Hepatocyte (in vitro differentiated cells): ENCODE measurements around the gene DAPK2. TPM values are rescaled to one million over a fixed set of nuclear protein-coding genes. Genes with fewer than 3 reads are reported as not detected.

Experiments
- DNase-seq: peaks from one replicate; pipeline ENCODE4 v3.0.0-alpha.2; 2016; ENCODE audit warnings: low spot score
- H2AFZ ChIP-seq: fragments of 200-600 bp; sonication (generic); 2 replicates; pipeline ENCODE4 v1.6.0; 2016; ENCODE audit warnings: antibody characterized with exemption, mild to moderate bottlenecking
- H3K27ac ChIP-seq: fragments of 200-600 bp; sonication (generic); 2 replicates; pipeline ENCODE4 v1.5.1; 2016; ENCODE audit warnings: mild to moderate bottlenecking
- H3K27me3 ChIP-seq: fragments of 200-600 bp; sonication (generic); 2 replicates; pipeline ENCODE4 v1.6.1; 2016
- H3K36me3 ChIP-seq: fragments of 200-600 bp; sonication (generic); replicated peaks from 2 replicates; pipeline ENCODE4 v1.5.1; 2016; ENCODE audit warnings: low read depth; ENCODE audit not compliant: insufficient read depth
- H3K4me1 ChIP-seq: fragments of 200-600 bp; sonication (generic); 2 replicates; pipeline ENCODE4 v1.5.1; 2016; ENCODE audit warnings: mild to moderate bottlenecking, moderate library complexity; ENCODE audit not compliant: insufficient read depth
- H3K4me2 ChIP-seq: fragments of 200-600 bp; sonication (generic); 2 replicates; pipeline ENCODE4 v1.6.0; 2016
- H3K4me3 ChIP-seq: fragments of 200-600 bp; sonication (generic); 2 replicates; pipeline ENCODE4 v1.5.1; 2016; ENCODE audit warnings: mild to moderate bottlenecking
- H3K79me2 ChIP-seq: fragments of 200-600 bp; sonication (generic); 2 replicates; pipeline ENCODE4 v1.6.0; 2017; ENCODE audit warnings: mild to moderate bottlenecking
- H3K9me2 ChIP-seq: fragments of 200-600 bp; sonication (generic); replicated peaks from 2 replicates; pipeline ENCODE4 v1.6.0; 2017; ENCODE audit warnings: mild to moderate bottlenecking; ENCODE audit not compliant: insufficient read depth
- H3K9me3 ChIP-seq: fragments of 200-600 bp; sonication (generic); 2 replicates; pipeline ENCODE4 v1.5.1; 2016; ENCODE audit warnings: low read depth, mild to moderate bottlenecking
- H4K20me1 ChIP-seq: fragments of 200-600 bp; sonication (generic); 2 replicates; pipeline ENCODE4 v1.6.0; 2016; ENCODE audit warnings: mild to moderate bottlenecking; ENCODE audit not compliant: insufficient read depth, poor library complexity, severe bottlenecking
- EZH2 ChIP-seq: fragments of 200-600 bp; sonication (generic); IDR thresholded peaks from 2 replicates; pipeline ENCODE4 v1.6.1; 2016; ENCODE audit warnings: antibody characterized with exemption, mild to moderate bottlenecking, borderline replicate concordance
- EZH2phosphoT487 ChIP-seq: fragments of 200-600 bp; sonication (generic); IDR thresholded peaks from one replicate; pipeline ENCODE4 v1.6.1; 2018; ENCODE audit warnings: antibody characterized with exemption, mild to moderate bottlenecking, low read depth, moderate library complexity; ENCODE audit not compliant: unreplicated experiment, severe bottlenecking
- WGBS: methylation state at CpG from one replicate; pipeline ENCODE4 v1.1.6; 2016; ENCODE audit warnings: low lambda C conversion rate; ENCODE audit errors: missing lambda C conversion rate; 5-methylcytosine and 5-hydroxymethylcytosine counted together
- polyA plus RNA-seq: library from polyadenylated mRNA; unstranded; fragments of >200 nt; fragmentation: Nextera tagmentation; extraction: Ambion mirVana; gene quantifications from 2 replicates; pipeline ENCODE4 v1.2.1, GENCODE V29; 2016
- total RNA-seq: library from RNA; depleted of rRNA; stranded (reverse); fragments of >200 nt; gene quantifications from 2 replicates; pipeline ENCODE4 v1.2.3, GENCODE V29; 2014
- TF ChIP-seq, protein P1 (sequence below): fragments of 200-600 bp; sonication (generic); IDR thresholded peaks from 2 replicates; pipeline ENCODE4 v1.5.1; 2016; ENCODE audit warnings: antibody characterized with exemption, mild to moderate bottlenecking; ENCODE audit not compliant: poor library complexity

The DAPK2 gene
- total RNA-seq: 4.9 and 7.3 TPM in 2 replicates
- polyA plus RNA-seq: 4.4 and 5.1 TPM in 2 replicates

DNA sequence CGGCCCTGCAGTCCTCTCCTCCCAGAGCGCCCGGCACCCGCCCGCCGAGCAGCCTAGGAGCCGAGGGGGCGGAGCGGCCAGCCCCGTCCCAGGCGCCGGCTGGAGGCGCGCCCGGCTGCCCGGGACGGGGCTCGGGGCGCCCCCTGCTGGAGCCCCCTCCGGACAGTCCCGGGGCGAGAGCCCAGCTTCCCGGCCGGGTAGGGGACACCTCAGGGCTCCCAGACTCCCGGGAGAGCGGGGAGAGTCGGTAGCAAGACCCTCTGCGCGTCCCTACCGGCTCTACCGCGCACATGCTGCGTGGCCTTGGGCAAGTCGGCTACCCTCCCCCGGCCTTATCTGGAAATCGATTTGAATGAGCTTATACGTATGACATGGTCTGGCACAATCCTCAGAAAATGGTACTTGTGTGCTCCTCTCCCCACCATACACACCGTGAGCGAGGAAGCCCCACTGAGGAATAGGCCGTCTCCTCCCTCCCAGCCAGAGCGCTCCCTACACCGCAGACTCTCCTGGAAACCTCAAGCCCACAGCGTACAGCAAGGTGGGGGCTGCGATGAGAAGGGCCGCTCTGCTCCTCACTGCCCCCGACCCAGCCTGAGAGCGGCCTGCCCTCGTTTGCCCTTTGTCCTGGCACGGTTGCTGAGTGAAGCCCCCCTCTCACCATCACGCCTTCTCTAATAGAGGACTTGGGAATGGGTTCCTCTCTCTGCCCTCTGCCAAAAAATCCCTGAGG lies at the start of gene DAPK2:
DAPK2 (minus strand) TSS at position 65 of the 733 bp plus-strand sequence. CDS start 6,224 bp downstream, outside the sequence.
- peak; percentile 91 for DNase-seq
- TF ChIP-seq, protein P1, sequence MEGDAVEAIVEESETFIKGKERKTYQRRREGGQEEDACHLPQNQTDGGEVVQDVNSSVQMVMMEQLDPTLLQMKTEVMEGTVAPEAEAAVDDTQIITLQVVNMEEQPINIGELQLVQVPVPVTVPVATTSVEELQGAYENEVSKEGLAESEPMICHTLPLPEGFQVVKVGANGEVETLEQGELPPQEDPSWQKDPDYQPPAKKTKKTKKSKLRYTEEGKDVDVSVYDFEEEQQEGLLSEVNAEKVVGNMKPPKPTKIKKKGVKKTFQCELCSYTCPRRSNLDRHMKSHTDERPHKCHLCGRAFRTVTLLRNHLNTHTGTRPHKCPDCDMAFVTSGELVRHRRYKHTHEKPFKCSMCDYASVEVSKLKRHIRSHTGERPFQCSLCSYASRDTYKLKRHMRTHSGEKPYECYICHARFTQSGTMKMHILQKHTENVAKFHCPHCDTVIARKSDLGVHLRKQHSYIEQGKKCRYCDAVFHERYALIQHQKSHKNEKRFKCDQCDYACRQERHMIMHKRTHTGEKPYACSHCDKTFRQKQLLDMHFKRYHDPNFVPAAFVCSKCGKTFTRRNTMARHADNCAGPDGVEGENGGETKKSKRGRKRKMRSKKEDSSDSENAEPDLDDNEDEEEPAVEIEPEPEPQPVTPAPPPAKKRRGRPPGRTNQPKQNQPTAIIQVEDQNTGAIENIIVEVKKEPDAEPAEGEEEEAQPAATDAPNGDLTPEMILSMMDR: peak; percentile 86
- no peak for TF ChIP-seq EZH2
- Histone ChIP-seq H3K27ac (no peak within 1 kb of the TSS), H3K79me2 (peaks cover 6% of the 10 kb centered on the region), H3K4me2 (peak within 1 kb of the TSS; percentile 87), H3K9me2 (no peaks in the 10 kb centered on the region), H3K4me1 (peaks cover 18% of the 10 kb centered on the region), H3K9me3 (no peaks in the 10 kb centered on the region), H3K27me3 (peaks cover 5% of the 10 kb centered on the region), H4K20me1 (no peaks in the 10 kb centered on the region), H3K4me3 (peak within 1 kb of the TSS; percentile 60), H3K36me3 (no peaks in the 10 kb centered on the region), H2AFZ (peak within 1 kb of the TSS; percentile 80)
- 11% methylated on average over 48 of the region's 50 CpGs for whole genome bisulfite sequencing

- Histone ChIP-seq H3K4me1 (peaks cover 15% of the 10 kb centered on the region), H3K9me2 (no peaks in the 10 kb centered on the region), H3K27ac (peak overlapping the region; percentile 58), H3K79me2 (peaks cover 81% of the 10 kb centered on the region), H3K4me2 (peak overlapping the region; percentile 62), H3K27me3 (no peaks in the 10 kb centered on the region), H2AFZ (peak overlapping the region; percentile 53), H3K9me3 (no peaks in the 10 kb centered on the region), H4K20me1 (peaks cover 36% of the 10 kb centered on the region), H3K4me3 (no peak overlapping the region), H3K36me3 (no peaks in the 10 kb centered on the region)
- WGBS: 48% methylated on average over 4 of the region's 4 CpGs
- no peak for TF ChIP-seq EZH2
- TF ChIP-seq, protein P1: no peak
- TF ChIP-seq EZH2phosphoT487: no peak
- no peak for DNase-seq
Observed at GRCh38 chr15:64095431-64095794, 49.1 kb upstream of the DAPK2 start.

GRCh38 chr15:64093627-64094417 lies 47.5 kb upstream of the DAPK2 start, which contains the start of gene CIAO2A:
TSS of gene CIAO2A (minus strand) at chr15:64093838. CDS start at chr15:64093768, 70 bp downstream.
- peaks cover 15% of the 10 kb centered on the region for H3K4me1 ChIP-seq
- H3K9me2 ChIP-seq: no peaks in the 10 kb centered on the region
- peak within 1 kb of the TSS; percentile 62 for H2AFZ ChIP-seq
- no peaks in the 10 kb centered on the region for H3K27me3 ChIP-seq
- peak within 1 kb of the TSS; percentile 74 for H3K4me3 ChIP-seq
- H3K4me2 ChIP-seq: peak within 1 kb of the TSS; percentile 83
- H3K9me3 ChIP-seq: no peaks in the 10 kb centered on the region
- peaks cover 22% of the 10 kb centered on the region for H4K20me1 ChIP-seq
- H3K36me3 ChIP-seq: no peaks in the 10 kb centered on the region
- TF ChIP-seq EZH2 (no peak), EZH2phosphoT487 (no peak)
- TF ChIP-seq, protein P1: no peak
- peak; percentile 97 for DNase-seq
- 1% methylated on average over 41 of the region's 41 CpGs for WGBS
- H3K27ac ChIP-seq: peak within 1 kb of the TSS; percentile 85
- peaks cover 81% of the 10 kb centered on the region for H3K79me2 ChIP-seq
